Measurements from ENCODE around the gene MCM8. TPM values are rescaled to one million over a fixed set of nuclear protein-coding genes. Genes with fewer than 3 reads are reported as not detected.

MCM8 gene
- total and polyA plus RNA-seq, 2 donors from 2014 or later = 1.9 to 6.6 TPM

DNA sequence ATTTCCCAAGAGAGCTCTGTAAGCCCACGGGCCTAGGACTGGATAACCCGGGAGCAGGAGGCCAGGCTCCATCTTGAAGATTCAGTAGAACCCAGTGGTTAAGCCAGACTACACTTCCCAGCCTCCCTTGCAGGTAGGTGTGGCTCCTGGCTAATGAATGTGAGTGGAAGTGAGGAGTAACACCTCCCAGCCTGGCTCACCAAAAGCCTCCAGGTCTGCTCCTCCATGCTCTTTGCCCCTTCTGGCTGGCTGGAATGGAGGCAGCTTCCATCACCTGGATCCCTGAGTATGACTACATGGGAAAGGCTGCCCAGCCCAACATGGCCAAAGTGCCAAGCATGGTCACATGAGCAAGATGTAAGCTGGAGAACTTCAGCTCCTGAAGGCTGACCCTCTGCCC, 93.7 kb downstream of the MCM8 start:
- TF ChIP-seq, protein P1, sequence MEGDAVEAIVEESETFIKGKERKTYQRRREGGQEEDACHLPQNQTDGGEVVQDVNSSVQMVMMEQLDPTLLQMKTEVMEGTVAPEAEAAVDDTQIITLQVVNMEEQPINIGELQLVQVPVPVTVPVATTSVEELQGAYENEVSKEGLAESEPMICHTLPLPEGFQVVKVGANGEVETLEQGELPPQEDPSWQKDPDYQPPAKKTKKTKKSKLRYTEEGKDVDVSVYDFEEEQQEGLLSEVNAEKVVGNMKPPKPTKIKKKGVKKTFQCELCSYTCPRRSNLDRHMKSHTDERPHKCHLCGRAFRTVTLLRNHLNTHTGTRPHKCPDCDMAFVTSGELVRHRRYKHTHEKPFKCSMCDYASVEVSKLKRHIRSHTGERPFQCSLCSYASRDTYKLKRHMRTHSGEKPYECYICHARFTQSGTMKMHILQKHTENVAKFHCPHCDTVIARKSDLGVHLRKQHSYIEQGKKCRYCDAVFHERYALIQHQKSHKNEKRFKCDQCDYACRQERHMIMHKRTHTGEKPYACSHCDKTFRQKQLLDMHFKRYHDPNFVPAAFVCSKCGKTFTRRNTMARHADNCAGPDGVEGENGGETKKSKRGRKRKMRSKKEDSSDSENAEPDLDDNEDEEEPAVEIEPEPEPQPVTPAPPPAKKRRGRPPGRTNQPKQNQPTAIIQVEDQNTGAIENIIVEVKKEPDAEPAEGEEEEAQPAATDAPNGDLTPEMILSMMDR (IDR thresholded peaks at IDR 0.05; ENCODE audit: borderline replicate concordance, extremely low read depth, insufficient read depth) = no peak
- H3K9ac ChIP-seq (ENCODE audit: low read length in 3 of 3) = no peak overlapping the region
- H3K27me3 ChIP-seq (ENCODE audit: control insufficient read depth, insufficient read depth, low read length) = no peaks in the 10 kb centered on the region
- no peaks in the 10 kb centered on the region for H3K4me1 ChIP-seq (ENCODE audit: control insufficient read depth in 2 of 3, insufficient read depth in 2 of 3, low read depth in 1 of 3, low read length in 3 of 3)
- no peaks in the 10 kb centered on the region for H3K9me3 ChIP-seq (ENCODE audit: control insufficient read depth in 2 of 3, insufficient read depth in 1 of 3, low read length in 3 of 3)
- intact Hi-C loops (cut with DNase I) = no loop called here
- H3K27ac ChIP-seq (ENCODE audit: low read depth in 2 of 2, low read length in 2 of 2) = no peak overlapping the region
- no peak for FAIRE-seq
- H3K36me3 ChIP-seq (ENCODE audit: control insufficient read depth in 2 of 3, insufficient read depth in 3 of 3, low read length in 3 of 3) = peaks cover 0 to 9% (median 7%) of the 10 kb centered on the region in 3 donors
- no peak overlapping the region for H3K4me3 ChIP-seq (ENCODE audit: low read length in 3 of 3)
- DNase-seq = peak in 3 of 5 donors; percentile 21 to 39 (median 31)

GRCh38 chr20:6045566-6045965, 95.1 kb downstream of the MCM8 start:
- TF ChIP-seq, protein P1 (IDR thresholded peaks at IDR 0.05; ENCODE audit: borderline replicate concordance, extremely low read depth, insufficient read depth) = no peak
- no peak overlapping the region for H3K4me3 ChIP-seq (ENCODE audit: low read length in 3 of 3)
- FAIRE-seq = no peak
- intact Hi-C loops (cut with DNase I) = no loop called here
- no peaks in the 10 kb centered on the region for H3K9me3 ChIP-seq (ENCODE audit: control insufficient read depth in 2 of 3, insufficient read depth in 1 of 3, low read length in 3 of 3)
- no peak overlapping the region for H3K9ac ChIP-seq (ENCODE audit: low read length in 3 of 3)
- H3K27me3 ChIP-seq (ENCODE audit: control insufficient read depth, insufficient read depth, low read length) = no peaks in the 10 kb centered on the region
- H3K4me1 ChIP-seq (ENCODE audit: control insufficient read depth in 2 of 3, insufficient read depth in 2 of 3, low read depth in 1 of 3, low read length in 3 of 3) = no peaks in the 10 kb centered on the region
- DNase-seq = no peak
- peaks cover 0 to 6% (median 0%) of the 10 kb centered on the region in 3 donors for H3K36me3 ChIP-seq (ENCODE audit: control insufficient read depth in 2 of 3, insufficient read depth in 3 of 3, low read length in 3 of 3)
- no peak overlapping the region for H3K27ac ChIP-seq (ENCODE audit: low read depth in 2 of 2, low read length in 2 of 2)

- Histone ChIP-seq H3K27me3 (ENCODE audit: control insufficient read depth, insufficient read depth, low read length) (no peaks in the 10 kb centered on the region), H3K4me3 (ENCODE audit: low read length in 3 of 3) (no peak overlapping the region), H3K27ac (ENCODE audit: low read depth in 2 of 2, low read length in 2 of 2) (no peak overlapping the region), H3K4me1 (ENCODE audit: control insufficient read depth in 2 of 3, insufficient read depth in 2 of 3, low read depth in 1 of 3, low read length in 3 of 3) (peaks cover 0 to 4% (median 0%) of the 10 kb centered on the region in 3 donors), H3K36me3 (ENCODE audit: control insufficient read depth in 2 of 3, insufficient read depth in 3 of 3, low read length in 3 of 3) (peaks cover 0 to under 1% (median 0%) of the 10 kb centered on the region in 3 donors), H3K9ac (ENCODE audit: low read length in 3 of 3) (no peak overlapping the region), H3K9me3 (ENCODE audit: control insufficient read depth in 2 of 3, insufficient read depth in 1 of 3, low read length in 3 of 3) (no peaks in the 10 kb centered on the region)
- TF ChIP-seq, protein P1 (IDR thresholded peaks at IDR 0.05; ENCODE audit: borderline replicate concordance, extremely low read depth, insufficient read depth) = no peak
- DNase-seq (no peak), FAIRE-seq (no peak)
- intact Hi-C loops (cut with DNase I) = no loop called here
These were observed 96.0 kb downstream of the MCM8 start for GRCh38 chr20:6046432-6046831.

DNA sequence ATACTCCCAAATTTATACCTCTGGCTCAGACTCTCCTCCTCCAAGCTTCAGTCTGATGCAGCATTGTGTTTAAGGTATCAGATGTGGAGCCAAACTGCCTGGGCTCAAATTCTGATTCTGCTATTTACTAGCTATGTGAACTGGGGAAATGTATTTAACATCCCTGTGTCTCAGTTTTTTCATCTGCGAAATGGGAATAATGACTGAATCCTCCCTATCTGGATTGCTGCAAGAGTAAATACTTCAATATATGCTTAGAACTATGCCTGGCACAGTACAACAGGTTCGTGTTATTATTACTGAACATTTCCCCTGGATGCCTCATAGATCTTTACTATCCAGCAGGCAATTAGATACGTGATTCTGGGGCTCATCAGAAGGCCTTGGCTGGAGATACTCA, 97.9 kb downstream of the MCM8 start:
- Histone ChIP-seq H3K36me3 (ENCODE audit: control insufficient read depth in 2 of 3, insufficient read depth in 3 of 3, low read length in 3 of 3) (no peaks in the 10 kb centered on the region), H3K27ac (ENCODE audit: low read depth in 2 of 2, low read length in 2 of 2) (no peak overlapping the region), H3K9ac (ENCODE audit: low read length in 3 of 3) (no peak overlapping the region), H3K27me3 (ENCODE audit: control insufficient read depth, insufficient read depth, low read length) (no peaks in the 10 kb centered on the region), H3K4me3 (ENCODE audit: low read length in 3 of 3) (no peak overlapping the region), H3K9me3 (ENCODE audit: control insufficient read depth in 2 of 3, insufficient read depth in 1 of 3, low read length in 3 of 3) (no peaks in the 10 kb centered on the region), H3K4me1 (ENCODE audit: control insufficient read depth in 2 of 3, insufficient read depth in 2 of 3, low read depth in 1 of 3, low read length in 3 of 3) (peaks cover 0 to 10% (median 0%) of the 10 kb centered on the region in 3 donors)
- no peak for DNase-seq
- intact Hi-C loops (cut with DNase I) = no loop called here
- no peak for FAIRE-seq
- TF ChIP-seq, protein P1 (IDR thresholded peaks at IDR 0.05; ENCODE audit: borderline replicate concordance, extremely low read depth, insufficient read depth) = no peak

All from kidney (tissue), 14 donors.